Measurements from ENCODE around the gene LY6G6D.

LY6G6D gene

DNA sequence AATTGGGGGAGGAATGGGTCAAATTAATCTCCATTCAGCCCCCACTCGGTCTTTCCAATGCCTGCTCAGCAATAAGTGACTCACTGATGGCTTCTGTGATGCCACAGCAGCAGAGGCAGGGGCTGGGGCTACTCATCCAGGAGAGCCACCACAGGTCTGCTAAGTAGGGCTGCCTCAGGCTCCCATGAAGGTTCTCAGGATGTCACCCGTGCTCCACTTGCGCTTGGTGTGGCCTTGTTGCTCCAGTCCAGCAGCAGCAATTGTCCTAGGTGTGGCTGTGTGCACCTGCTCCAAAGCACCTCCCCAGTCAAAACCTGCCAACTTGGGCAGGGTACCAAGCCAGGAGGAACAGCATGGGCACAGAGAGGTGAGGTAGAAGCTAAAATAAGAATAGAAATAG, 7.0 kb downstream of the LY6G6D start:
- Histone ChIP-seq H3K9me3 (ENCODE audit: low read length) (no peaks in the 10 kb centered on the region), H3F3A (ENCODE audit: insufficient read depth, low read length) (0 out of 2 replicates have a peak, but pooled peaks cover under 1% of the 10 kb centered on the region), H3K9me2 (ENCODE audit: low read depth, low read length) (no peaks in the 10 kb centered on the region), H3K4me2 (ENCODE audit: low read length) (no peak overlapping the region), H3K9ac (ENCODE audit: low read length) (no peak overlapping the region), H4K20me1 (ENCODE audit: insufficient read depth, low read length) (no peaks in the 10 kb centered on the region), H3K36me3 (ENCODE audit: insufficient read depth, low read length) (peaks cover 8% of the 10 kb centered on the region; the same call in 1 of the 2 replicates), H3K27ac (ENCODE audit: low read depth, low read length, poor library complexity, severe bottlenecking) (no peak overlapping the region), H2AFZ (ENCODE audit: low read length) (no peak overlapping the region), H3K27me3 (ENCODE audit: insufficient read depth, low read length) (0 out of 2 replicates have a peak, but pooled peaks cover 3% of the 10 kb centered on the region), H3K79me2 (ENCODE audit: insufficient read depth, low read length) (no peaks in the 10 kb centered on the region), H3K4me1 (ENCODE audit: insufficient read depth, low read length, severe bottlenecking) (peaks cover 8% of the 10 kb centered on the region), H3K4me3 (ENCODE audit: low read depth, low read length, poor library complexity, severe bottlenecking) (no peak overlapping the region)
- TF ChIP-seq CTCF (IDR thresholded peaks at IDR 0.05; ENCODE audit: low read length) (no peak), EZH2 (IDR thresholded peaks at IDR 0.05; ENCODE audit: borderline replicate concordance, low read length) (no peak)

DNA sequence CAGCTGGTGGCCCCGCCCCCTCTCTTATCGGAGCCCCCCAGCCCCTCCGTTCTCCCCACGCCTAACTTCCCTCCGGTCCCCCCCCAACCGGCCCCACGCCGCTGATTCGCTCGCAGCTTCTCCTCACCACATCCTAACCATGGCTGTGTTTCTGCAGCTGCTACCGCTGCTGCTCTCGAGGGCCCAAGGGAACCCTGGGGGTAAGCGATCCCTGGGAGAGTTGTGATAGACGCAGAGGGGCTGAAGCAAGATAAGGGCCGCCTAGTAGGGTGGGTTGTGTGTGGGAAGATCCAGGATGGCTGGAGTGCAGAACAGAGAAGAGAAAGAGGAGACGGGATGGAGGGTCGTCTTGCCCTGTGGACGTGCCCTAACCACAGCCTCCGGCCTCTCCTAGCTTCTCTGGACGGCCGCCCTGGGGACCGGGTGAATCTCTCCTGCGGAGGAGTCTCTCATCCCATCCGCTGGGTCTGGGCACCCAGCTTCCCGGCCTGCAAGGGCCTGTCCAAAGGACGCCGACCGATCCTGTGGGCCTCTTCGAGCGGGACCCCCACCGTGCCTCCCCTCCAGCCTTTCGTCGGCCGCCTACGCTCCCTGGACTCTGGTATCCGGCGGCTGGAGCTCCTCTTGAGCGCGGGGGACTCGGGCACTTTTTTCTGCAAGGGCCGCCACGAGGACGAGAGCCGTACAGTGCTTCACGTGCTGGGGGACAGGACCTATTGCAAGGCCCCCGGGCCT, 8.3 kb downstream of the LY6G6D start, which contains the start of gene MPIG6B:
MPIG6B (plus strand) TSS at position 129 of the 735 bp plus-strand sequence; CDS start at position 140, 11 bp downstream.
- Histone ChIP-seq H3F3A (ENCODE audit: insufficient read depth, low read length) (peaks cover 5% of the 10 kb centered on the region; the same call in 1 of the 2 replicates), H2AFZ (ENCODE audit: low read length) (no peak within 1 kb of the TSS), H3K4me1 (ENCODE audit: insufficient read depth, low read length, severe bottlenecking) (peaks cover 20% of the 10 kb centered on the region), H3K4me3 (ENCODE audit: low read depth, low read length, poor library complexity, severe bottlenecking) (no peak within 1 kb of the TSS), H3K79me2 (ENCODE audit: insufficient read depth, low read length) (no peaks in the 10 kb centered on the region), H3K9ac (ENCODE audit: low read length) (no peak within 1 kb of the TSS), H3K36me3 (ENCODE audit: insufficient read depth, low read length) (peaks cover 8% of the 10 kb centered on the region; the same call in 1 of the 2 replicates), H3K27me3 (ENCODE audit: insufficient read depth, low read length) (0 out of 2 replicates have a peak, but pooled peaks cover 3% of the 10 kb centered on the region), H3K9me3 (ENCODE audit: low read length) (no peaks in the 10 kb centered on the region), H4K20me1 (ENCODE audit: insufficient read depth, low read length) (no peaks in the 10 kb centered on the region), H3K4me2 (ENCODE audit: low read length) (no peak within 1 kb of the TSS), H3K27ac (ENCODE audit: low read depth, low read length, poor library complexity, severe bottlenecking) (no peak within 1 kb of the TSS), H3K9me2 (ENCODE audit: low read depth, low read length) (no peaks in the 10 kb centered on the region)
- TF ChIP-seq EZH2 (IDR thresholded peaks at IDR 0.05; ENCODE audit: borderline replicate concordance, low read length) (no peak), CTCF (IDR thresholded peaks at IDR 0.05; ENCODE audit: low read length) (no peak)

GRCh38 chr6:31723980-31724691, 9.0 kb downstream of the LY6G6D start:
- H3K4me2 ChIP-seq (ENCODE audit: low read length), result no peak overlapping the region
- no peak overlapping the region for H3K9ac ChIP-seq (ENCODE audit: low read length)
- no peaks in the 10 kb centered on the region for H3K9me3 ChIP-seq (ENCODE audit: low read length)
- 0 out of 2 replicates have a peak, but pooled peaks cover 3% of the 10 kb centered on the region for H3K27me3 ChIP-seq (ENCODE audit: insufficient read depth, low read length)
- H3K4me1 ChIP-seq (ENCODE audit: insufficient read depth, low read length, severe bottlenecking), result peaks cover 28% of the 10 kb centered on the region
- H3K79me2 ChIP-seq (ENCODE audit: insufficient read depth, low read length), result no peaks in the 10 kb centered on the region
- TF ChIP-seq EZH2 (IDR thresholded peaks at IDR 0.05; ENCODE audit: borderline replicate concordance, low read length) (no peak), CTCF (IDR thresholded peaks at IDR 0.05; ENCODE audit: low read length) (no peak)
- H2AFZ ChIP-seq (ENCODE audit: low read length), result no peak overlapping the region
- peaks cover 5% of the 10 kb centered on the region; the same call in 1 of the 2 replicates for H3F3A ChIP-seq (ENCODE audit: insufficient read depth, low read length)
- no peak overlapping the region for H3K4me3 ChIP-seq (ENCODE audit: low read depth, low read length, poor library complexity, severe bottlenecking)
- no peaks in the 10 kb centered on the region for H3K9me2 ChIP-seq (ENCODE audit: low read depth, low read length)
- no peak overlapping the region for H3K27ac ChIP-seq (ENCODE audit: low read depth, low read length, poor library complexity, severe bottlenecking)
- no peaks in the 10 kb centered on the region for H4K20me1 ChIP-seq (ENCODE audit: insufficient read depth, low read length)
- peaks cover 8% of the 10 kb centered on the region; the same call in 1 of the 2 replicates for H3K36me3 ChIP-seq (ENCODE audit: insufficient read depth, low read length)

Measured in OCI-LY1 (cell line).